HG02973 (cell line): ENCODE measurements around the gene SERTAD1.
"Not testable (repeated sequence)": the region's sequence is repeated elsewhere in the genome, so short reads cannot be mapped to it uniquely, and the experiment has no call there.

Experiments
- ATAC-seq: cut with Tn5 transposase; IDR thresholded peaks from one replicate; pipeline ENCODE4 v1.9.1; 2021; ENCODE audit warnings: moderate library complexity; ENCODE audit not compliant: unreplicated experiment

The SERTAD1 gene

GRCh38 chr19:40425450-40426287 is at the start of gene SERTAD1:
SERTAD1 (minus strand) TSS chr19:40425992; CDS start chr19:40423546, 2,446 bp downstream.
- peak; percentile 84 for ATAC-seq

- no peak for ATAC-seq
Observed at GRCh38 chr19:40474737-40475136, 48.9 kb upstream of the SERTAD1 start.

- ATAC-seq: no peak
Observed at GRCh38 chr19:40472516-40472915, 46.7 kb upstream of the SERTAD1 start.

GRCh38 chr19:40471111-40471510 is 45.3 kb upstream of the SERTAD1 start:
- no peak for ATAC-seq

- ATAC-seq: no peak
Observed at GRCh38 chr19:40469011-40469410, 43.2 kb upstream of the SERTAD1 start.

GRCh38 chr19:40466985-40467734 is 41.4 kb upstream of the SERTAD1 start, which contains the start of gene SPTBN4:
SPTBN4 (plus strand) TSS chr19:40467001; CDS start chr19:40472622, 5,621 bp downstream.
- ATAC-seq: no peak

GRCh38 chr19:40466219-40466984 is 40.6 kb upstream of the SERTAD1 start:
- no peak for ATAC-seq

- peak; percentile 74 for ATAC-seq
Observed at GRCh38 chr19:40465557-40466218, 39.9 kb upstream of the SERTAD1 start, which contains the start of gene BLVRB. BLVRB (minus strand) TSS chr19:40465745; CDS start chr19:40465688, 57 bp downstream.

- no peak for ATAC-seq
Observed at GRCh38 chr19:40465025-40465556, 39.3 kb upstream of the SERTAD1 start.

- no peak for ATAC-seq
Observed at GRCh38 chr19:40464059-40465024, 38.5 kb upstream of the SERTAD1 start.

GRCh38 chr19:40463587-40464037 is 37.8 kb upstream of the SERTAD1 start:
- ATAC-seq: not testable (repeated sequence)

- no peak for ATAC-seq
Observed at GRCh38 chr19:40461669-40462221, 36.0 kb upstream of the SERTAD1 start.

GRCh38 chr19:40460185-40460584 is 34.4 kb upstream of the SERTAD1 start:
- ATAC-seq: no peak

- ATAC-seq: no peak
Observed at GRCh38 chr19:40458597-40458974, 32.8 kb upstream of the SERTAD1 start.

GRCh38 chr19:40457953-40458596 is 32.3 kb upstream of the SERTAD1 start:
- no peak for ATAC-seq

- no peak for ATAC-seq
Observed at GRCh38 chr19:40457048-40457447, 31.3 kb upstream of the SERTAD1 start.

GRCh38 chr19:40453943-40454342 is 28.2 kb upstream of the SERTAD1 start:
- ATAC-seq: not testable (repeated sequence)

GRCh38 chr19:40453151-40453735 is 27.5 kb upstream of the SERTAD1 start:
- no peak for ATAC-seq
